NB4 (cell line): Measurements from ENCODE around the gene ALPP.

ENCODE experiments used
- DNase-seq: peaks from one replicate; pipeline ENCODE4 v3.0.0; 2010; ENCODE audit warnings: low read depth
- H3K4me3 ChIP-seq: one replicate; pipeline ENCODE4 v1.5.1; 2011; ENCODE audit warnings: mild to moderate bottlenecking, low read depth, low read length, moderate library complexity
- CTCF ChIP-seq: IDR thresholded peaks from one replicate; pipeline ENCODE4 v1.5.1; 2012; ENCODE audit warnings: low read depth, low read length
- MAX ChIP-seq: IDR thresholded peaks from 2 replicates; pipeline ENCODE4 v1.6.1; 2011; ENCODE audit warnings: low read depth, low read length
- MYC ChIP-seq: IDR thresholded peaks from 2 replicates; pipeline ENCODE4 v1.6.1; 2011; ENCODE audit warnings: low read depth, low read length
- POLR2A ChIP-seq: IDR thresholded peaks from 2 replicates; pipeline ENCODE4 v1.6.1; 2011; ENCODE audit warnings: mild to moderate bottlenecking; ENCODE audit not compliant: insufficient read length; ENCODE audit errors: extremely low read depth

ALPP gene

GRCh38 chr2:232339121-232340081 lies 39.1 kb upstream of the ALPP start:
- TF ChIP-seq CTCF (peak; percentile 2), POLR2A (no peak)
- DNase-seq: no peak
- no peak overlapping the region for H3K4me3 ChIP-seq

GRCh38 chr2:232340171-232340935 lies 38.2 kb upstream of the ALPP start:
- no peak for DNase-seq
- no peak overlapping the region for H3K4me3 ChIP-seq
- TF ChIP-seq CTCF (no peak), MYC (no peak), POLR2A (no peak), MAX (no peak)

- DNase-seq: no peak
- H3K4me3 ChIP-seq: no peak overlapping the region
- TF ChIP-seq MYC: no peak
- TF ChIP-seq CTCF: no peak
- no peak for TF ChIP-seq POLR2A
- no peak for TF ChIP-seq MAX
These were observed 37.4 kb upstream of the ALPP start for GRCh38 chr2:232341061-232341738.

- no peak for DNase-seq
These were observed 36.8 kb upstream of the ALPP start for GRCh38 chr2:232341739-232342126.

More at GRCh38 chr2:232341739-232342126, 36.8 kb upstream of the ALPP start:
- TF ChIP-seq POLR2A (no peak), MAX (no peak), MYC (no peak), CTCF (no peak)
- H3K4me3 ChIP-seq: no peak overlapping the region
